Measurements from ENCODE around the gene MAGOH.

GRCh38 chr1:53270873-53271272 lies 32.6 kb upstream of the MAGOH start:
- TF ChIP-seq CTCF (IDR thresholded peaks at IDR 0.05): no peak
- no peak for TF ChIP-seq POLR2A (IDR thresholded peaks at IDR 0.05)
- no peak for TF ChIP-seq EP300 (IDR thresholded peaks at IDR 0.05)
